Fibroblast of lung (primary cell): ENCODE measurements around the gene MLN. TPM values are rescaled to one million over a fixed set of nuclear protein-coding genes. Genes with fewer than 3 reads are reported as not detected.

Experiments
- DNase-seq, 2 donors: peaks; one replicate each; pipeline versions ENCODE4 v3.0.0 to v3.0.0-alpha.2; 2010; ENCODE audit warnings: low read depth in 2 of 2
- H2AFZ ChIP-seq: 2 replicates; pipeline ENCODE4 v1.5.1; 2012; ENCODE audit warnings: low read length, control low read depth, inconsistent platforms
- H3K27ac ChIP-seq: 2 replicates; pipeline ENCODE4 v1.5.1; 2011; ENCODE audit warnings: low read length, control low read depth; ENCODE audit not compliant: insufficient read depth
- H3K27me3 ChIP-seq: 2 replicates; pipeline ENCODE4 v1.5.1; 2011; ENCODE audit warnings: mild to moderate bottlenecking, low read length; ENCODE audit not compliant: control insufficient read depth, insufficient read depth
- H3K36me3 ChIP-seq: 2 replicates; pipeline ENCODE4 v1.5.1; 2011; ENCODE audit warnings: low read length; ENCODE audit not compliant: control insufficient read depth, insufficient read depth
- H3K4me1 ChIP-seq: 2 replicates; pipeline ENCODE4 v1.5.1; 2011; ENCODE audit warnings: low read length; ENCODE audit not compliant: control insufficient read depth, insufficient read depth; ENCODE audit errors: extremely low read depth
- H3K4me2 ChIP-seq: 2 replicates; pipeline ENCODE4 v1.5.1; 2011; ENCODE audit warnings: low read length, control low read depth; ENCODE audit not compliant: insufficient read depth; ENCODE audit errors: extremely low read depth
- H3K4me3 ChIP-seq, 4 experiments: fragments of 200-600 bp in 1 of 4; sonication (generic) in 1 of 4; replicated peaks in 1 of 4; 2 replicates each; pipeline ENCODE4 v1.5.1; 2011 to 2016; ENCODE audit warnings: low read length in 4 of 4, low read depth in 3 of 4, mild to moderate bottlenecking in 3 of 4, control low read depth in 2 of 4, inconsistent platforms in 1 of 4, mixed read lengths in 1 of 4; ENCODE audit not compliant: insufficient read depth in 1 of 4; ENCODE audit errors: control extremely low read depth in 1 of 4
- H3K79me2 ChIP-seq: 2 replicates; pipeline ENCODE4 v1.5.1; 2012; ENCODE audit warnings: mild to moderate bottlenecking, low read length, inconsistent platforms; ENCODE audit not compliant: control insufficient read depth, insufficient read depth
- H3K9ac ChIP-seq: 2 replicates; pipeline ENCODE4 v1.5.1; 2011; ENCODE audit warnings: mild to moderate bottlenecking, low read length, control low read depth; ENCODE audit not compliant: insufficient read depth
- H3K9me3 ChIP-seq: 2 replicates; pipeline ENCODE4 v1.5.1; 2012; ENCODE audit warnings: low read depth, low read length; ENCODE audit not compliant: control insufficient read depth, insufficient read depth
- H4K20me1 ChIP-seq: 2 replicates; pipeline ENCODE4 v1.5.1; 2011; ENCODE audit warnings: low read length; ENCODE audit not compliant: control insufficient read depth, insufficient read depth; ENCODE audit errors: extremely low read depth
- CTCF ChIP-seq, 2 donors: IDR thresholded peaks in 1 of 2; conservative IDR thresholded peaks in 1 of 2; 1 replicate in 1 of 2; 2 replicates in 1 of 2; pipeline ENCODE4 v1.5.1; 2011 to 2012; ENCODE audit warnings: low read length in 2 of 2, control low read depth in 1 of 2, inconsistent platforms in 1 of 2, low read depth in 1 of 2, mild to moderate bottlenecking in 1 of 2
- EZH2 ChIP-seq: IDR thresholded peaks from 2 replicates; pipeline ENCODE4 v1.5.1; 2012; ENCODE audit warnings: low read length, control low read depth, mild to moderate bottlenecking; ENCODE audit errors: missing control alignments
- polyA plus RNA-seq, 2 donors: library from polyadenylated mRNA; depleted of rRNA in 1 of 2; stranded (reverse) in 1 of 2; unstranded in 1 of 2; fragments of >200 nt; gene quantifications; 2 replicates each; pipeline ENCODE4 v1.2.1, GENCODE V29; 2011 to 2012; ENCODE audit warnings: missing spikeins in 1 of 2
- total RNA-seq: library from RNA; depleted of rRNA; stranded (reverse); fragments of >200 nt; gene quantifications from 2 replicates; pipeline ENCODE4 v1.2.1, GENCODE V29; 2014

Gene MLN
- total and polyA plus RNA-seq, 2 donors (not counting 1 experiment from before 2014, with no cell fraction given): not detected

GRCh38 chr6:33848484-33848883 lies 44.7 kb upstream of the MLN start:
- Histone ChIP-seq H3K27me3 (no peaks in the 10 kb centered on the region), H4K20me1 (no peaks in the 10 kb centered on the region), H2AFZ (no peak overlapping the region), H3K79me2 (no peaks in the 10 kb centered on the region), H3K9me3 (no peaks in the 10 kb centered on the region), H3K4me1 (no peaks in the 10 kb centered on the region), H3K9ac (no peak overlapping the region), H3K27ac (no peak overlapping the region), H3K4me2 (no peak overlapping the region), H3K36me3 (no peaks in the 10 kb centered on the region), H3K4me3 (no peak overlapping the region)
- no peak for DNase-seq
- no peak for TF ChIP-seq EZH2
- no peak for TF ChIP-seq CTCF (conservative IDR thresholded peaks at IDR 0.05 in 1 of 2, IDR thresholded peaks at IDR 0.05 in 1 of 2; ENCODE audit: low read depth in 1 of 2, low read length in 2 of 2)

- no peaks in the 10 kb centered on the region for H3K4me1 ChIP-seq
- no peak overlapping the region for H3K9ac ChIP-seq
These were observed 44.1 kb upstream of the MLN start for GRCh38 chr6:33847867-33848266.

GRCh38 chr6:33847078-33847477 lies 43.3 kb upstream of the MLN start:
- no peaks in the 10 kb centered on the region for H3K4me1 ChIP-seq
- no peak overlapping the region for H3K27ac ChIP-seq
- H3K9ac ChIP-seq: no peak overlapping the region
- no peak for DNase-seq
- TF ChIP-seq EZH2 (no peak), CTCF (conservative IDR thresholded peaks at IDR 0.05 in 1 of 2, IDR thresholded peaks at IDR 0.05 in 1 of 2; ENCODE audit: low read depth in 1 of 2, low read length in 2 of 2) (no peak)
- H2AFZ ChIP-seq: no peak overlapping the region
- H3K27me3 ChIP-seq: no peaks in the 10 kb centered on the region
- no peaks in the 10 kb centered on the region for H3K36me3 ChIP-seq
- H3K79me2 ChIP-seq: no peaks in the 10 kb centered on the region
- H4K20me1 ChIP-seq: no peaks in the 10 kb centered on the region
- no peaks in the 10 kb centered on the region for H3K9me3 ChIP-seq
- H3K4me3 ChIP-seq: no peak overlapping the region
- no peak overlapping the region for H3K4me2 ChIP-seq

More at GRCh38 chr6:33847867-33848266, 44.1 kb upstream of the MLN start:
- H3K4me2 ChIP-seq: no peak overlapping the region
- no peak overlapping the region for H3K4me3 ChIP-seq
- no peak overlapping the region for H2AFZ ChIP-seq
- no peaks in the 10 kb centered on the region for H3K79me2 ChIP-seq
- no peak for DNase-seq
- no peak overlapping the region for H3K27ac ChIP-seq
- H4K20me1 ChIP-seq: no peaks in the 10 kb centered on the region
- no peaks in the 10 kb centered on the region for H3K9me3 ChIP-seq
- no peaks in the 10 kb centered on the region for H3K36me3 ChIP-seq
- H3K27me3 ChIP-seq: no peaks in the 10 kb centered on the region
- no peak for TF ChIP-seq CTCF (conservative IDR thresholded peaks at IDR 0.05 in 1 of 2, IDR thresholded peaks at IDR 0.05 in 1 of 2; ENCODE audit: low read depth in 1 of 2, low read length in 2 of 2)
- TF ChIP-seq EZH2: no peak
